HG03354 (cell line): Measurements from ENCODE around the gene NUBP2.

ENCODE experiments used
- ATAC-seq: cut with Tn5 transposase; IDR thresholded peaks from one replicate; pipeline ENCODE4 v1.9.1; 2021; ENCODE audit warnings: mild to moderate bottlenecking; ENCODE audit not compliant: unreplicated experiment, poor library complexity, severe bottlenecking

The NUBP2 gene

GRCh38 chr16:1757714-1758461 lies 24.9 kb upstream of the NUBP2 start:
- no peak for ATAC-seq

DNA sequence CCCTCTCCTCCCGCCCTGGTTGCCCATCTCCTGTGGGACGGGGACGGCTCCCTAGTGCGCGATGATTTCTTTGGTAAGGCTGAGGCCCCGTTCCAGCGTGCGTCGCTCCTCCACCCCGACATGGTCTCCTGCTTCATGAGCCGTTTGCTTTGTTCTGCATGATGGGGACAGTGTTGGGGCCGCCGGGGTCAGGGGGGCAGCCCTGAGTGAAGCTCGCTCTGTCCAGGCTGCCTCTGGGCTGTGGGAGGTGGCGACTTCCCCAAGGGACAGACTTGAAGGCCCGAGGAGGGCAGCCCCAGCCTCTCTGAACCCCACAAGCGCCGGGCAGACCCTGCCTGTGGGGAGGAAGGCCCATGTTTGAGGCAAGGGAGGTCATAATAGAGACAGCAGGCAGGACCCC lies 23.8 kb upstream of the NUBP2 start:
- no peak for ATAC-seq

DNA sequence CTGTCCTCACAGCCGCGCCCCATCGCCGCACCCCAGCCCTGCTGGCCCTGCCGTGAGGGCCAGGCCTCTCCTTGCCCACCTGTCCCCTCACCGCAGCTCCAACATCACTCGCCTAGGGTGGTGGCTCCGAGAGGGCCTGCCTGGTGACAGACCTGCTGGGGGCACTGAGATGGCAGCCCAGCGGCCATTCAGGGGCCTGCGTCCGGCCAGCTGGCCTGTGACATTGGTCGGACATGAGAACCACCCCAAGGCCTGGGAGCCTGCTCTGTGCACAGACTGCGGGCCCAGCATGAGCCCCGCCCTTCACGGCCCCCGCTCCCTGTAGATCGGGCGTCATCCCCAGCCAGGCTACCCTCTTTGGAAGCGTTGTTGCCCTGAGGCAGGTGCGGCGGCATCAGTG lies 23.2 kb upstream of the NUBP2 start:
- no peak for ATAC-seq

DNA sequence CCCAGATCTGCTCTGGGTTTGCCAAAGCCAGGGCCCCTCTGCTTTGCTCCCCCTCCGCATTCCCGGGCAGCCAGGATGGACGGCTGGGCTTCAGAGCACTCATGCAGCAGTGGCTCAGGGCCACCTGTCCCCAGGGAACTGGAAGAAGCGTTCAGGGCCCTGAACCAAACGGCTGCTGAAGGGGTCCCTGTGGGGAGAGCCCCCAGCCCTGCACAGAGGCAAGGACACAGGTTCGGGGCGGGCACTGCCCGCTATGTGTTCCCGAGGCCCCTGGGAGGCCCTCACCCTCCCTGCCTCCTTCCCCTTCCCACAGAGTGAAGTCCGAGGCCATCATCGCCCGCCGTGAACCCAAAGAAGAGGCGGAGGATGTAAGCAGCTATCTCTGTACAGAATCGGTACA lies 21.8 kb upstream of the NUBP2 start:
- ATAC-seq: no peak

DNA sequence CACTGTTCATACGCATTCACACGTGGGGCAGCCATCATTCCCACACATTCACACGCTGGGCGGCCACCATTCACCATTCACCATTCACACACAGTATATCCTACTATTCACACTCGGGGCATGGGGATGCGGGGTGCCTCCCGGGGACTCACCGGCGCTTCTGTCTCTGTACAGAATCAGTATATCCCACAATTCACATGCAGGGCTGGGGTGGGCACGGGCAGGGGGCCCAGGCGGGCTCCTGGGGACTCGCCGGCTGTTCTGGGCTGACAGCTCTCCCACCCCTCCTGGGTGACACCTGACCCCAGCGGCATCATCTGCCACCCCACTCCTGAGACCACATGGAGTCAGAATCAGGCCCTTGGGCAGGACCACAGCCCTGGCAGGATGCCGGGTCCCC lies 21.0 kb upstream of the NUBP2 start:
- ATAC-seq: no peak

DNA sequence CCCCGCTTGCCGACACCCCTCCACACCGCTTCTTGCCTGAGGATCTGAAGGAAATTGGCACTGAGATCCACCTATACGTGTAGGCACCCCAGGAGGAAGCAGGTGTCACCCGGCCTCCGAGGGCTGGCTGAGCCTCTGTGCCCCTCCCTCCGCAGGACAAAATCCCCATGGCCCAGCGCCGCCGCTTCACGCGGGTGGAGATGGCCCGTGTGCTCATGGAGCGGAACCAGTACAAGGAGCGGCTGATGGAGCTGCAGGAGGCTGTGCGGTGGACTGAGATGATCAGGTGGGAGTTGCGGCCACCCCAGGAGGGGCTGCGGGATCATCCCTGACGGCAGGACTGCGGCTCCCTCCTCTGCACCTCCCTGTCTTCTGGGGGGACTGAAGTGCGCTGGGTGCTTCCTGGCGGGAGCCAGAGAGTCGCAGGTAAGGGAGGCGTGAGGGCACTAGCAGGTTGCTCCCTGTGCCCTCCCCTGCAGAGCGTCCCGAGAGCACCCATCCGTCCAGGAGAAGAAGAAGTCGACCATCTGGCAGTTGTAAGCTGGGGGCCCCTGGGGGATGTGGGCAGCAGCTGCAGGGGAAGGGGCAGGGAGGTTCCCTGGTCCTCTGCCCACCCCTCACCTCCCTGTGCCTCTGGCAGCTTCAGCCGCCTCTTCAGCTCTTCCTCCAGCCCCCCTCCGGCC lies 20.4 kb upstream of the NUBP2 start:
- ATAC-seq: no peak

DNA sequence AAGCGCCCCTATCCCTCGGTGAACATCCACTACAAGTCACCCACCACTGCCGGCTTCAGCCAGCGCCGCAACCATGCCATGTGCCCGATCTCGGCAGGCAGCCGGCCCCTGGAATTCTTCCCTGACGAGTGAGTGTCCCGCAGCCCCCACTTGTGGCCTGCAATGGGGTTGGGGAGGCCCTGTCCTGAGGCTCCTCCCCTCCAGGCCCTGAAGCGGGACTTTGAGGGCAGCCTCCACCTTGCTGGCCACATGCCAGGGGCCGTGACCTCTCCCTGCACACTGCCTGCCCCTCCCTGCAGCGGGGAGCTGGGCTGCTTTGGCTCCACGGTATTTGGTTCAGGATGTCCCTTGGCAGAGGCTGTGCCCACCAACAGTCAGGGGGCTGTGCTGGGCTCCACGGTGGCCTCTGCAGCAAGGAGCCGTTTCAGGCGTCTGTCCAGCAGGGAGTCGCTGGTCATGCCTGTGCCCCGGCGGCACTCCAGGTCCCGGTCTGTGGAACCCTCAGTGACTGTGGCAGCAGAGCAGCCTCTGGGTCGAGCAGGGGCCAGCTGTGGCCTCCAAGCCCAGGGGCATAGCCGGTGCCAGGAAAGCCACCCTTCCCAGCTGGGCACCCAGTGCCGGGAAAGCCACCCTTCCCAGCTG lies 19.8 kb upstream of the NUBP2 start:
- ATAC-seq: no peak

DNA sequence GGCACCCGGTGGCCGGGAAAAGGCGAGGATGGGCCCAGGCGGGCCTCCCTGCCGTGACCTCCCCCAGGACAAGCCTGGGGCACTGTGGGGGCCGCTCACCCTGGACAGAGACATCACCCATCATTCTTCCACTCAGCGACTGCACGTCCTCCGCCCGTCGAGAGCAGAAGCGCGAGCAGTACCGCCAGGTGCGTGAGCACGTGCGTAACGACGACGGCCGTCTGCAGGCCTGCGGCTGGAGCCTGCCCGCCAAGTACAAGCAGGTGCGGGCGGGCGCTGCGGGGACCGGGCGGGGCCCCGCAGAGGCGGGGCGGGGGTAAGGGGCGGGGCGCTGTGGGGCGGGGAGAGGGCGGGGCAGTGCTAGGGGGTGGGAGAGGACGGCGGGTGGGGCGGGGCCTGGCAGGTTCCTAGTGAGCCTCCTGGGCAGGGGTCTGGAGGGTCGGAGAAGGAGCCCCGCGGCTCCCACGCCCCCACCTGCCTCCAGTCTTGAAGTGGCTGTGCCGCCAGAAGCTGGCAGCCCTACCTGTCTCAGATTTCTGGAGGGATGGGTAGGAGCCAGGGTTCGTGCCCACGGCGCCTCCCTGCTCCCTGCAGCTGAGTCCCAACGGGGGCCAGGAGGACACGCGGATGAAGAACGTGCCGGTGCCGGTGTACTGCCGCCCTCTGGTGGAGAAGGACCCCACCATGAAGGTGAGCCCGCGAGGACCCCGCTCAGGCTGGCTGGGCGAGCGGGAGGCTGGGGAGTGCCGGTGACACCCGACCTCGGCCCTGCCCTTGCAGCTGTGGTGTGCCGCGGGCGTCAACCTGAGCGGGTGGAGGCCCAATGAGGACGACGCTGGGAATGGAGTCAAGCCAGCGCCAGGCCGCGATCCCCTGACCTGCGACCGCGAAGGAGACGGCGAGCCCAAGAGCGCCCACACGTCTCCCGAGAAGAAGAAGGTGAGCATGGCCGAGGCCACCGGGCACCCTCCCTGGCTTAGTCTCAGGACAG lies 18.9 kb upstream of the NUBP2 start:
- ATAC-seq: no peak

DNA sequence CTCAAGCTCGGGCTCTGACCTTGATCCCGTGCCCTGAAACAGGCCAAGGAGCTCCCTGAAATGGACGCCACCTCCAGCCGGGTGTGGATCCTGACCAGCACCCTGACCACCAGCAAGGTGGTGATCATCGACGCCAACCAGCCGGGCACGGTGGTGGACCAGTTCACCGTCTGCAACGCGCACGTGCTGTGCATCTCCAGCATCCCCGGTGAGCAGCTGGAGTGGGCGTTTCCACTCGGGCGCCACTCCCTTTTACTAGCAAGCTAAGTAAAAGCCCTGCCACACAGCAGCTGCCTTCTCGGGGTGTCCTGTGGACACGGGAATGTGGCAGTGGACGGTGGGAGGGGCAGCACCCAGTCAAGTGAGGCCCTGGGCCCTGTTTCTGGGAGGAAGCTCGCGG lies 17.8 kb upstream of the NUBP2 start:
- no peak for ATAC-seq

GRCh38 chr16:1765826-1766225 lies 16.9 kb upstream of the NUBP2 start:
- ATAC-seq: no peak

GRCh38 chr16:1766231-1766630 lies 16.5 kb upstream of the NUBP2 start:
- ATAC-seq: no peak

DNA sequence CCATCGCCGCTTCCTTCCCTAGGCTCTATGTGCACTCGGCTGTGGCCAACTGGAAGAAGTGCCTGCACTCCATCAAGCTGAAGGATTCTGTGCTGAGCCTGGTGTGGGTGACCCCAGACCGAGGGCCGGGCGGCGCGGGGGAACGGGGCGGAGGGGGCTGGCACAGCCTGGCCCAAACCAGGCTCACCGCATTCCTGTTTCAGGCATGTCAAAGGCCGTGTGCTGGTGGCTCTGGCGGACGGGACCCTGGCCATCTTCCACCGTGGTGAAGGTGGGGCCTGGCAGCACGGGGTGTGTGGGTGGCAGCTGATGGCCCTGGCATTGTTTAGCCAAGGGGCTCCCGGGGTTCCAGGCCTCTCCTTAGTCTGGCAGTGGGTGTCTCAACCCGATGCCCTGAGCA lies 16.1 kb upstream of the NUBP2 start:
- no peak for ATAC-seq

GRCh38 chr16:1767116-1767994 lies 15.4 kb upstream of the NUBP2 start:
- no peak for ATAC-seq

DNA sequence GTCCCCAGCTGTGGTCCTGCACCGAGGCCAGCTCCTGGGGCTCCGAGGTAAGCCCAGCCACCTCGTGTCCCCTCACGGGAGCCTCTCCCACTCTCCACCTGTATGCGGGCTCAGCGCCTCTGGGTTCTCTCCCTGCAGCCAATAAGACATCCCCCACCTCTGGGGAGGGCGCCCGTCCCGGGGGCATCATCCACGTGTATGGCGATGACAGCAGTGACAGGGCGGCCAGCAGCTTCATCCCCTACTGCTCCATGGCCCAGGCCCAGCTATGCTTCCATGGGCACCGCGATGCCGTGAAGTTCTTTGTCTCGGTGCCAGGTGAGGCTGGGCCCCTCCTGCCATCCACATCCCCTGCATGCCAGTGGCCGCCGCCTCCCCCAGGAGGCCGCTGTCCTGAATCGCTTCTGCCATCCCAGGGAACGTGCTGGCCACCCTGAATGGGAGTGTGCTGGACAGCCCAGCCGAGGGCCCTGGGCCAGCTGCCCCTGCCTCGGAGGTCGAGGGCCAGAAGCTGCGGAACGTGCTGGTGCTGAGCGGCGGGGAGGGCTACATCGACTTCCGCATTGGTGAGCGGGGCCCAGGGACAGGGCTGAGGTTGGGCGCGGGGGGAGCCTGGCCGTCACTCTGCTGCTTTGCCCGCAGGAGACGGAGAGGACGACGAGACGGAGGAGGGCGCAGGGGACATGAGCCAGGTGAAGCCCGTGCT lies 14.5 kb upstream of the NUBP2 start:
- ATAC-seq: no peak

DNA sequence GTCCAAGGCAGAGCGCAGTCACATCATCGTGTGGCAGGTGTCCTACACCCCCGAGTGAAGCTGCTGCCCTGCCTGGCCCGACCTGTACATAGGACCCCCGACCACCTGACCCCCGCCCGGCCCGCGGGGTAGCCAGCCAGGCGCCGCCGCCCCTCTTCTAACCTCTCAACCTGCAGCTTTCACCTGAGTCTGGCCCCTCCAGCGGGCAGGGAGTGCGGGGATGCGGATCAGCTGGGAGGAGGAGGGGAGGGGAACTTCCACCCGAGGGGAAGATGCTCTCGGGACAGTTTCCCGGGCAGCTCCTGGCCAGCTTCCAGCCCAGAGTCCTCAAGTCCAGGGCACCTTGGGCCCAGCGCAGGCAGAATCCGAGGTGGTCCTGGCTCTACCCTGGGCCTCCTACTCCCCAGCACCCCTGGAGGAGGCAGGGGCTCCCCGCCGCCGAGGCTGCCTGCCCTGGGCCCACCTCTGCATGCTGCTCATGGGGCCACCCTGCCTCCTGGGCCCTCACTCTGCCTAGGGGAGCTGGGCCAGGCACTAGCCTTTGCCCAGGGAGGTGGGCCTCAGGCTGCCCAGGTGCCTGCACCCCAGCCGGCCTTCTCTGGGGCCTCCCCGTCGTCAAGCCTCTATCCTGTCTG lies 13.9 kb upstream of the NUBP2 start:
- no peak for ATAC-seq

GRCh38 chr16:1769402-1770300 lies 13.1 kb upstream of the NUBP2 start:
- no peak for ATAC-seq
